ENCODE measurements around the gene BIRC6. TPM values are rescaled to one million over a fixed set of nuclear protein-coding genes. Genes with fewer than 3 reads are reported as not detected.

Gene BIRC6
- total RNA-seq, 1 experiment from 2014 or later, result 69.6 TPM

- peaks cover 9% of the 10 kb centered on the region for H3K4me1 Mint-ChIP-seq (ENCODE audit: insufficient read depth, unreplicated experiment)
- no peak overlapping the region for H3K4me3 Mint-ChIP-seq (ENCODE audit: unreplicated experiment)
- ChIA-PET POLR2A (interaction anchor here (0.7 to 1.6 kb wide), 2 partner anchors 12 to 116 kb away, joined by 4 to 5 read pairs; no protein-coding TSS in a partner anchor), CTCF (interaction anchor here (0.7 kb wide), 1 partner anchor 41 kb away, joined by 4 read pairs; no protein-coding TSS in a partner anchor)
- H3K27me3 Mint-ChIP-seq (ENCODE audit: insufficient read depth, unreplicated experiment), result no peaks in the 10 kb centered on the region
- no peaks in the 10 kb centered on the region for H3K9me3 Mint-ChIP-seq (ENCODE audit: unreplicated experiment)
- DNase-seq (ENCODE audit: unreplicated experiment), result no peak
- no peak for TF ChIP-seq CTCF (IDR thresholded peaks at IDR 0.05; ENCODE audit: unreplicated experiment)
- H3K36me3 Mint-ChIP-seq (ENCODE audit: insufficient read depth, unreplicated experiment), result peaks cover 16% of the 10 kb centered on the region
- no TSS peak for BruUV-seq (replicated peaks)
- intact Hi-C loops (cut with micrococcal nuclease), result no loop called here
- H3K27ac Mint-ChIP-seq (ENCODE audit: low read depth, unreplicated experiment), result no peak overlapping the region
These were observed 15.8 kb downstream of the BIRC6 start for GRCh38 chr2:32372519-32373182.

GRCh38 chr2:32375228-32375892 is 18.5 kb downstream of the BIRC6 start:
- no peaks in the 10 kb centered on the region for H3K27me3 Mint-ChIP-seq (ENCODE audit: insufficient read depth, unreplicated experiment)
- DNase-seq (ENCODE audit: unreplicated experiment), result no peak
- TF ChIP-seq CTCF (IDR thresholded peaks at IDR 0.05; ENCODE audit: unreplicated experiment), result no peak
- BruUV-seq (replicated peaks), result no TSS peak
- H3K36me3 Mint-ChIP-seq (ENCODE audit: insufficient read depth, unreplicated experiment), result peaks cover 18% of the 10 kb centered on the region
- POLR2A ChIA-PET, result interaction anchor here (0.6 kb wide), 1 partner anchor 286 kb away, joined by 3 read pairs; no protein-coding TSS in a partner anchor
- no peaks in the 10 kb centered on the region for H3K9me3 Mint-ChIP-seq (ENCODE audit: unreplicated experiment)
- CTCF ChIA-PET, result no interaction called here
- H3K27ac Mint-ChIP-seq (ENCODE audit: low read depth, unreplicated experiment), result no peak overlapping the region
- intact Hi-C loops (cut with micrococcal nuclease), result no loop called here
- peaks cover 19% of the 10 kb centered on the region for H3K4me1 Mint-ChIP-seq (ENCODE audit: insufficient read depth, unreplicated experiment)
- no peak overlapping the region for H3K4me3 Mint-ChIP-seq (ENCODE audit: unreplicated experiment)

- ChIA-PET POLR2A (interaction anchor here (0.5 to 0.8 kb wide), 2 partner anchors 20 to 1273 kb away, joined by 3 to 4 read pairs; no protein-coding TSS in a partner anchor), CTCF (no interaction called here)
- DNase-seq (ENCODE audit: unreplicated experiment), result no peak
- BruUV-seq (replicated peaks), result no TSS peak
- intact Hi-C loops (cut with micrococcal nuclease), result no loop called here
- no peaks in the 10 kb centered on the region for H3K9me3 Mint-ChIP-seq (ENCODE audit: unreplicated experiment)
- peaks cover 30% of the 10 kb centered on the region for H3K36me3 Mint-ChIP-seq (ENCODE audit: insufficient read depth, unreplicated experiment)
- no peaks in the 10 kb centered on the region for H3K27me3 Mint-ChIP-seq (ENCODE audit: insufficient read depth, unreplicated experiment)
- TF ChIP-seq CTCF (IDR thresholded peaks at IDR 0.05; ENCODE audit: unreplicated experiment), result no peak
- H3K4me3 Mint-ChIP-seq (ENCODE audit: unreplicated experiment), result no peak overlapping the region
- peaks cover 19% of the 10 kb centered on the region for H3K4me1 Mint-ChIP-seq (ENCODE audit: insufficient read depth, unreplicated experiment)
- no peak overlapping the region for H3K27ac Mint-ChIP-seq (ENCODE audit: low read depth, unreplicated experiment)
These were observed 19.9 kb downstream of the BIRC6 start for GRCh38 chr2:32376756-32377155.

- no TSS peak for BruUV-seq (replicated peaks)
- Mint-ChIP-seq H3K36me3 (ENCODE audit: insufficient read depth, unreplicated experiment) (peaks cover 36% of the 10 kb centered on the region), H3K27ac (ENCODE audit: low read depth, unreplicated experiment) (no peak overlapping the region), H3K4me3 (ENCODE audit: unreplicated experiment) (no peak overlapping the region), H3K9me3 (ENCODE audit: unreplicated experiment) (no peaks in the 10 kb centered on the region), H3K27me3 (ENCODE audit: insufficient read depth, unreplicated experiment) (no peaks in the 10 kb centered on the region), H3K4me1 (ENCODE audit: insufficient read depth, unreplicated experiment) (peaks cover 19% of the 10 kb centered on the region)
- CTCF ChIA-PET, result no interaction called here
- TF ChIP-seq CTCF (IDR thresholded peaks at IDR 0.05; ENCODE audit: unreplicated experiment), result no peak
- intact Hi-C loops (cut with micrococcal nuclease), result no loop called here
- DNase-seq (ENCODE audit: unreplicated experiment), result no peak
- POLR2A ChIA-PET, result no interaction called here
These were observed 21.1 kb downstream of the BIRC6 start for GRCh38 chr2:32377928-32378327.

Measured in MCF 10A (cell line).